Inflammatory macrophage (primary cell): ENCODE measurements around the gene SYNE2.

Experiments used
- DNase-seq, 2 donors: peaks; one replicate each; pipeline ENCODE4 v3.0.0-alpha.2; 2020 to 2022

Gene SYNE2

GRCh38 chr14:64220466-64220865 lies 367.7 kb downstream of the SYNE2 start:
- DNase-seq, result no peak

GRCh38 chr14:64221391-64222003 lies 368.7 kb downstream of the SYNE2 start:
- DNase-seq, result no peak

GRCh38 chr14:64225151-64225757 lies 372.4 kb downstream of the SYNE2 start:
- DNase-seq, result no peak

- DNase-seq, result no peak
These were observed 375.1 kb downstream of the SYNE2 start for GRCh38 chr14:64227856-64228255.

GRCh38 chr14:64229489-64229888 lies 376.7 kb downstream of the SYNE2 start:
- DNase-seq, result no peak

GRCh38 chr14:64232095-64232838 lies 379.5 kb downstream of the SYNE2 start:
- DNase-seq, result no peak

GRCh38 chr14:64232944-64233343 lies 380.1 kb downstream of the SYNE2 start:
- no peak for DNase-seq

GRCh38 chr14:64233531-64234190 lies 380.9 kb downstream of the SYNE2 start:
- no peak for DNase-seq

- DNase-seq, result no peak
These were observed 382.3 kb downstream of the SYNE2 start for GRCh38 chr14:64234877-64235651.

GRCh38 chr14:64235652-64236640 lies 383.1 kb downstream of the SYNE2 start:
- DNase-seq, result no peak

- no peak for DNase-seq
These were observed 385.2 kb downstream of the SYNE2 start for GRCh38 chr14:64238049-64238448.

GRCh38 chr14:64238631-64239030 lies 385.8 kb downstream of the SYNE2 start:
- no peak for DNase-seq

- no peak for DNase-seq
These were observed 391.5 kb downstream of the SYNE2 start for GRCh38 chr14:64244279-64244678.

GRCh38 chr14:64245491-64245890 lies 392.7 kb downstream of the SYNE2 start:
- DNase-seq, result no peak

- no peak for DNase-seq
These were observed 393.9 kb downstream of the SYNE2 start for GRCh38 chr14:64246688-64247087.

- DNase-seq, result no peak
These were observed 394.4 kb downstream of the SYNE2 start for GRCh38 chr14:64247195-64247594.

GRCh38 chr14:64248689-64249088 lies 395.9 kb downstream of the SYNE2 start:
- DNase-seq, result no peak

GRCh38 chr14:64249363-64249762 lies 396.6 kb downstream of the SYNE2 start:
- no peak for DNase-seq

- DNase-seq, result no peak
These were observed 400.9 kb downstream of the SYNE2 start for GRCh38 chr14:64253672-64254071.

GRCh38 chr14:64255756-64256155 lies 403.0 kb downstream of the SYNE2 start:
- DNase-seq, result no peak

GRCh38 chr14:64260418-64260817 lies 407.6 kb downstream of the SYNE2 start:
- DNase-seq, result no peak
